HG03175 (cell line): ENCODE measurements around the gene TMEM212.

Experiments used
- ATAC-seq: cut with Tn5 transposase; IDR thresholded peaks from one replicate; pipeline ENCODE4 v1.9.1; 2021; ENCODE audit warnings: mild to moderate bottlenecking, moderate library complexity; ENCODE audit not compliant: unreplicated experiment

Gene TMEM212

DNA sequence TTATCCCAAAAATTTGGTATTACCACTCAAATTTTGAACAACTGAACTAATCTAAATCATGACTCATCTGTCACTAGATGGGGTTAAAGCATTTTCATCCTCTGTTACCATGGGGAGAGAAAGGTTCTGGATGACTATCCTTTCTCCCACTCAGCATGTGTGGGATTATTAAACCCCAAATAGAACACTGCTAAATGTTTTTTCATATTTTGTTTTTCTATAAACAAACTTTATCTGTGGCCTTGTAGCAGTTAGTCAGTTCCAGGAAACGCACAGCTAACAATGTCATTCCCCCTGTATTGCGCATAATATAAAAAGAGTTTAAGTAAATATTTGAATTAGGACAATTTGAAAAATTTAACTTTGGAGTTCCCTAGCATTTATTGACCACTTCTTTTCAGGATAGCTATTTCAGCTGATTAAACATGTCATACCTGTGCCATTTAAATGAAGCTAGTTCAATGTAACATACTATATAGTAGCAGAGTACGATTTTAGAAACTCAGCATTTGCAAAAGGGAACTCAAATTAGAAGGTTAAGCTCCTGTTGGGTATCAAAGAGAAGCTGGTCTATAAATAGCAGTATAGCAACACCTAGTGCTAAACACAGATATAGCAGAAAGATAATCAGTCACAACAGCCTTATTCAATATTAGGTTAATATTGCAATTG is 9.2 kb upstream of the TMEM212 start:
- peak; percentile 62 for ATAC-seq

DNA sequence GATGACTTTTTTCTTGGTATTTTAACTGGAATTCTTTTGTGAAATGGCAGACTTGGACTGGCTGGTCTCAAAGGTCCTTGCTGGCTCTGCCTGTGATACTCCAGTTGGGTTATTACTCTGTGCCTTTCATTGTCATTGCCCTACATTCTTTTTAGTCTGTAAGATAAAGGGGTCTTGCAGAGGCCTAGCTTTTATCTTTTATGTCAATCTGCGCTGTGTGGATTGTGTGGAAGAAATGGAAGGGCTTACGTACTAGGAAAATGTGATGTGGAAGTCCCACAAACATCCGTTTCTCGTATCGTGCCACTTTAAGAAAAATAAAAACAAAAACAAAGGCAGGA is 8.7 kb upstream of the TMEM212 start:
- ATAC-seq = no peak

DNA sequence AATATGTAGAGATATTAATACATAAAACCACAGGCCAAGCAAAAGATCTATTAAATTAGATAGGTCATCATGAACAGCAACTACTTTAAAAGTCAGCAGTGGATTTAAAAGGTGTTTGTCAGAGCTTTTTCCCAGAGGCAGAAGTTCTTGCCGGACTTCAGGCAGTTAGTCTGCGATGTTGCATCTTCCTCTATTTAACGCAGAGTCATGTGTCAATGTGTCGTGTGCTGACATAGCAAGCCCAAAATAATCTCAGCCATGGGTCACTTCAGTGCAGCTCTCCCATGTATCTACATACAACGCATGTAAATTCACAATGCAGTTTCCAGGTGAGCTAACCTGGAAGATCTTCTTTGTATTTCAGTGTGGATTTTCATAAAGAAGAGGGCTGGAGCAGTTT is 8.0 kb upstream of the TMEM212 start:
- no peak for ATAC-seq

DNA sequence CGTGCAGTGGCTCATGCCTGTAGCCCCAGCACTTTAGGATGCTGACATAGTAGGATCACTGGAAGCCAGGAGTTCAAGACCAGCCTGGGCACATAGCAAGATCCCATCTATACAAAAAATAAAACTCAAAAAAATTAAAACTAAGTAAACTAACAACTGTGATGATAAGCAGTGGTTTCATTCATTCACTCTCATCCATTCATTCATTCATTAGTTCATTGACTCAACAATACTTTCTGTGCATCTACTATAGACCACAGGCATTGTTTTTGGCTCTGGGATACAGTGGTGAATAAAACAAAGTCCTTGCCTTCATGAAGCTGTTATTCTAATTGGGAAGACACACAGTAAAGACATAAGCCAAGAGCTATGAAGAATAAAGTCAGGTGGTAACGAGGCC is 7.5 kb upstream of the TMEM212 start:
- ATAC-seq = no peak

DNA sequence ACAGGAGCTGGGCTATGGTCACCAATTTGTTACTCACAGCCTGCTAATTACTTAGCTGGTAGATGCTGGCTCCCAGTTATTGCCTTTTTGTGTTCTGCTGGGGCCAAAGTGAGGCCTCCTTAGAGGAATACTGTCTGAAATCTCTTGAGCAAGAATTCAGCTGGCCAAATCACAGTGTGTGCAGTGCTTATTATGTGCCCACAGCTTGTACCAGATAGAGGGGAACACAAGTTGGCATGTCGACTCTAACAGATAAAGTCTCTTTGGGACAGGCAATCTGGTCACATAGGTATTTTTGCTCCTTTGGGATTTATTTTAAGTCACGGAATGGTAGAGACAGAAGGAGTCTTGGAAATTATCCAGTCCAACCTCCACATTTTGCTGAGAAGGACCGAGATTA is 6.3 kb upstream of the TMEM212 start:
- no peak for ATAC-seq

DNA sequence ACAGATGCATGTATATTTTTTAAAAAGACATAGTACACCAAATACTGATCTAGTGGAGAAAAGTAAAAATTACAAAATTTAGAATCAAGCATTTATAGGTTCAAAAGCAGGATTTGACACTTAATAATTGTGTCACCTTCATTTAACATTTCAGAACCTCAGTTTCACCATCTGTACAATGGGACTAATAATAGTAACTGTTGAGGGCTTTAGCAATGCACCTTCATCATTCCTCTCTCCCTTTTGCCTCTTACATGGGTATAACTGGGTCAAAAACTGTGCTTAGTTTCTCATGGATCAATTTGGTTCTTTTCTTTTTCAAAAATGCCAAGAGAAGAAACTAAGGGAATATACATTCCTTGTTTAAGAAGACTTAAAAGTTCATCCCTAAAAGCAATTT is 5.5 kb upstream of the TMEM212 start:
- ATAC-seq = no peak

DNA sequence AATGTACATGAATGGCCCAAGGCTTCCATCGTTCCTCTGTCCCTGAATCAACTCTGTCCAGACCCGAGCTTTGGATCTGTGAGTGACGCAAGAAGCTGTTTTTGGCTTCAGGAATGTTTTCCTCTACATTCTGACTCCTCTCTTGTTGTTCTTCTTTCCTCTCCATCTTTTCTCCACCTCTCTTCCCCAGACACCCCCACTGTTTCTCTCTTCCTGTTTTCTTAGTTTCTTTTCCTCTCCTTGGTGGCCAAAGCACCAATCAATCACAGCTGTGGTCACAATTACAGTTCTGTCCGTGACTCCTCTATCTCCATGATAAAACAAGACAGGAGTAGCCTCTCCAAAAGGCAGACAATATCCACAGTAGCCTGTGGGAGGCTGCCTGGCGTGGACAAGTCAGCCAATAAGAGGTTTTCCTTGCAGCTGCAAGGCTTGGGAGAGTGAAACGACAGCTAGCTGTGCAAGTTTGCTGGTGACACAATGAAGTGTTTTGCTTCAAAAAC is 4.9 kb upstream of the TMEM212 start:
- ATAC-seq = no peak

DNA sequence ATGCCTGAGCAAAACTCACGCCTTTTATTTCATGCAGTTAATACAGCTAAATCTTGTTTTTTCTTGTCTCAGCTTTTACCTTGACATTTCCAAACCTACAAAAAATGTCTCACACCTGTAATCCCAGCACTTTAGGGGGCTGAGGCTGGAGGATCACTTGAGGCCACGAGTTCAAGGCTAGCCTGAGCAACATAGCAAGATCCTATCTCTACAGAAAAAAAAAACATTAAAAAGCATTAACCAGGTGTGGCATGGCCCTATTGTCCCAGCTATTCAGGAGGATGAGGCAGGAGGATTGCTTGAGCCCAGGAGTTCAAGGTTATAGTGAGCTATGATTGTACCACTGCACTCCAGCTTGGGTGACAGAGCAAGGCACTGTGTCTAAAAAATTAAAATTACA is 3.9 kb upstream of the TMEM212 start:
- ATAC-seq = no peak

DNA sequence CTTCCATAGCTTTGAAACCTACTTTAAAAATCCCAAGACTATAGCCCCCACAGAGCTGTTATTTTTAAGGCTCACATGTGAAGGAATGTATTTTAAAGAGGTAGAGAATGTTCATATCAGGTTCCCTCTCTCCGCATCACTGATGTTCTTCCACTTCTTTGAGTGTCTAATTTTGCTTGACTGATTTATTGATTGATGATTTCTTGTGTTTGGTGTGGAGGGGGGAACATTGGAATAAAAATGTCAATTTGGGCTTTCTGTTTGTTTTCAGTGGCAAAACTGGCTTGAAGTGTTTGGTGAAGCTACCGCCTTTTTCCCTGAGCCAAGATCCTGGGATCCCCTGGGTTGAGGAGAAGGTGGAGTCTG is 2.7 kb upstream of the TMEM212 start:
- ATAC-seq = no peak

DNA sequence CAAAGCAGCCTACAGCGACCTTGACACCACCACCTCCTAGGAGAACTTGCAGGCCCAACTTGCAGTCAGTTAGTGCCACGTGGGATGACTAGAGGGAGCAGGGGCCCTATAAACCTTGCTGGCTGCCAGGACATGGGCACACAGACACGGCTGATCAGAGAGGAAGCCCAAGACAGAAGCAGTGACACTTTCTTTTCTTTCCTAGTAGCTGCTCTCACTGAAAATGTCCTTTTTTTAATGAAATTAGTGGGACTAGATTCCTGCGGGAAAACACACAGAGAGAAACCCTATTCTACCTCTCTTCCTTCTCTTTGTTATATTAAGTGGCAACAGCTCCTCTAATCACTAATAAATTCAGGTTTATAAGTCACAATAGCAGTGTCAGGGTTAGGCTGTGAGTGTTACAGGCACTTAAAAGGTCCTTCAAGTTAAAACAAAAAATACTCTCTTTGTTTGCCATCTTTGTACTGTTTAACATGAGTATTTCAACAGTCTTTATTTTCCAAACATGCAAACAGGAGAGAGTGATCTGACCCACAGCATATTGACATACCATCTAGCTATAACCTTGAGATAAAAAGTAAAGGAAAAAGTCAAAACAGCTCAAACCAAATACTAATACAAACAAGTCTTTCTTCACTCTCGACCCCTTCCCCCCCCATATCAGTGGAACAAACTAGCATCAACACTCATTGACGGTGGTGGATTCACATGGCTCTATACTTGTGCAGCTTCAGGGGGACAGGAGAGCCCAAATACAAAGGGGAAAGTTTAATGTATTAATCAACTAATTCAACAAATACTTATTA is 2.1 kb upstream of the TMEM212 start:
- no peak for ATAC-seq

DNA sequence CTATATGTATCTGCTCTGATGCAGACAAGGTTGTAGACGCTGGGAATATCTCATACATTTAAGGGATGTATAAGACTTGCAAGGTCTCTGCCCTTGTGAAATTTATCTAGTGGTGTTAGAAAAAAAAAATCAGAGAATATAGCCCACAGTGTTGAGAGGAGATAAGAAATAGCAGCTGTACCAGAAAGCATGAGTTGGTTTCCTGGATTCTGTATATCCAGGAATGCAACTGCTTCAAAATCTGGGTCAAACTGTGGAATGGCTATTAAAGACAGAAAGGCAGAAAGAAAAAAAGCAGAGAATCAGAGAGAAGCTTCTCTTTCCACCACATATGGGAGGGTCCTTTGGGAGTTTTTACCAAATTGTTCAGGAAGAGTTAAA is 1.5 kb upstream of the TMEM212 start:
- no peak for ATAC-seq

DNA sequence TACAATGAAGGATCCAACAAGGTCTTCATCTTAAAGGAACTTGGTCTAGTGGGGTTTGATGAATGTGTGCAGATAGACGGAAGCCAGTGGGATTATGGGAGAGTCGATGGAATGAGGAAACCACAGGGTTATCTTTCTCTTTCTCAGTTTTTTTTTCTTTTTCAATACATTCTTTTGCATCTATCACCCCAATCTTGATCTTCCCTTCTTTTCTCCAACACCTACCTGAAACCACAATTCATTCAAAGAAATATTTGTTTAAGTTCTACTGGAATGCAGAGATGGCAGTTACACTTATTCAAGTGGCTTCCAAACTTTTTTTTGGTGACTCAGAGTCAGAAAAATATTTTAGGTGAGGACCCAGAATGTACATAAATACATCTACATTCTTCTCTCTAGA is 1.7 kb downstream of the TMEM212 start:
- ATAC-seq = no peak

DNA sequence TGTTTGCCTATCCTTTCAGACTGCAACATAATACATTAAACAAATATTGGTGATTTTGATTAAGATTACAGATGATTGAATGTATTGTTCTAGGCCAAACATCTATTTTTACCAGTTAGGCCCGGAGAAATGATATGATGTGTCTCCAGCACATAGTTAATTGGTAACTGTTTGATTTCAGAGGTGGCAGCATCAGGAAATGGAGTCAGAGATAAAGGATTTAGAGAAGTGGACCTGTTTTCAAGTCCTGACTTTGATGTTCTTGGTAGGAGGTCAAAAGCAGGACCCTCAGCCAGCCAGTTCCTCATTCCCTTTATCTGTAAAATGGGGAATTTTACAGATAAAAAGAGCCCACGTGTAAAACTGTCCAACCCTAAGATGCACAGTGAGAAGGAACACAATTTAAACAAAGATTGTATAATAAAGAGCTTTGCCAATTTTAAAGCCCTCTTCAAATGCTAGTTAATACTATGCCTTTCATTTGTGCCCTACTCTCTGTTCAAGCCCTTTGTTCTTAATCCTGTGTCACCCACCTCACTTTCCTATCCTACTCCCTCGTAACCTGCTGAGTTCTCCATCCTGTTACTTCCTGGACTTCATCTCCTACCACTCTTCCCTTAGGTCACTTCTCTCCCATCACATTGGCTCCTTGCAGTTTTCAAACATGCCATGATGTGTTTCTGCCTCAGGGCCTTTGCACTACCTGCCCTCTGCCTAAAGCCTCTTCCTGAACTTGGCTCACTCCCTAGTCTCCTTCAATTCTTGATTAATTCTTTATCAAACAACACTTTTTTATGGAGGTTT is 2.5 kb downstream of the TMEM212 start:
- no peak for ATAC-seq

DNA sequence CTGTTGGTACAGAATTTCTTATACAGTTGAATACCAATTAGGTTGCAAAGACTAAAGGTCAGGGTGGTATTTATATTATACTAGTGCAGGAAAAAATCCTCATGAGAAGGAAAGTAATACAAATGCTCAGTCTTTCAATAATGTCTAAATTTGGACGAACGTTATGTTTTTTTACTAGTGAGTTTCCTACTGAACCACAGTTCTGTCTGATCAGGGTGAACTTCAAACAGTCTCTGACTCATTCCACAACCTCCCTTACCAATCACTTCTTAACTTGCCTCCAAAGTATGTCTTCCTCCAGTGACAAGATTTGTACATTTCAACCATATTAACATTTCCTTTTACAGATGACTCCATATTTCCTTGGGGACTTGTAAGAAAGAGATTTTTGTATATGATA is 3.4 kb downstream of the TMEM212 start:
- ATAC-seq = peak; percentile 97

DNA sequence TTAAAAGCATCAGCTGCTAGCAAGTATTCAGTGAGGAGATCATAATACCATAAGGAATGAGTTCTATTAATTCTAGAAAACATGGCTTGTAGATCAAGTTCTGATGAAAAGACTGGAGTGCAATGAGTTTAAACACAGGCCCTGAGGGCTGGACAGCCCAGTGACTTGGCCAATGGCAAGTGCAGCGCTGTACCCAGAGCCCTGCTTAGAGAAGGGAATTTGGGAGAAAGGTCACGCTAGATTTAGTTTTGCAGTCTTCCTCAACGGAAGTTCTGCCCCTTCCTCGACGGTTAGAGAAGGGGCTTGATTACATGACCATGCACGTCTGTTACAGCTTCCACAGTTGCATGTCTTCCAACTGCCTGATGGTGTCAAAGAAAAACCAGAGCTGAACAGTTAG is 4.0 kb downstream of the TMEM212 start:
- ATAC-seq = no peak

DNA sequence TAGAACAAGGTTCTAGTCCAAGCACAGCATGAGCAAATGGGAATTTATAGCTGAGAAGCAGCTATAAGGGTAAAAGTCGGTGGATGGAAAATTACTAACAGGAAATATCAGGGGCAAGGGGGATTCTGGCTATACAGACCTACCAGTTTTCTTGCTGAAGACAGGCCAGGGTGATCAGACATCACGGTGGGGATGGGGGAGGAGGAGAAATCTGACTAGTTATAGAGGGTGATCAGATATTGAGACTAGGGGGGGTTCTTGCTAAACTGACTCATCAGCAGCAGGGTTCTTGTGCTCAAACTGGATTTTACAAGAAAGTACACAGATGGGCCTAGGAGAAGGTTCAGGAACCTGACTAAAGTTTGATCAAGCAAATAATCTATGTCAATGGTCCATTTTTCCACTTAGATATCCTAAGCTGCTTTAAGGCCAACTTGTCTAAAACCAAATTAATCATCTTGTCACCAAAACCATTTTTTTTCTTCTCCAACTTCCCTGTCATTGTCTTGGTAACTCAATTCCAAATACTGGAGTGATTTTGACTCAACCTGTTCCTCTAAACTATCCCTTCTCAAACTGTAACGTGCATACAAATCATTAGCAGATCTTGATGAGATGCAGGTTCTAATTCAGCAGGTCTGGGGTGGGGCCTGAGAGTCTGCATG is 4.6 kb downstream of the TMEM212 start:
- ATAC-seq = no peak

DNA sequence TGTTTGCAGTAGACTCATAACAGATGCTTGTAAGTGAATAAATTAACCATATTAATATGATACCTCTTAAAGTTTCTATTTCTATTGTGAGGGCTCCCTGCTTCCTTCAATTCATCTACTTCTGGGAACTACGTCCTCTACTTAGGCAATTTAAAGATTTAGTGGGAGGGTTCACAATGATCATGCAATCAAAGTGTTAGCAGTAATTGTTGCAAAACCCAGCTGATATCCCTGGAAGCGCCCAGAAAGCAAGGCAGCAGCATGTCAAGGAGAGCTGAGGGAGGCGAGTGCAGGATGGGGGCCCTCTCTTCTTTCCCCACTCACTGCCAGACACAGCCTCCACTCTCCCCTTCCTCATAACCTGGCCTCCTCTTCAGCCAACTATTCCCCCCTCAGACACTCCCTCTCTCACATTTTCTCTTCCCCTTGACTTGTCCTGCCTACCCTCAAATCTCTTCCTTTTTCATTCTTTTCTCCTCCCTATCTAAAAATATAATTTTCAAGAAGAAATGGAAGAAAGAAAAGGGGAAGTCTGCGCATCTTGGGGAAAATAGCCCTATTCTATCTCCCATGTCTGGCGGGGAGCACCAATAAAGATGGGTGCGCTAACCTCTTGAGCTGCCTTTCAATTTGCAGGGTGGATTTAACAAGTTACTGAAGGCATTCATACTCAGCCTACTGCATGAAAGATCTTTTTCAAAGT is 6.6 kb downstream of the TMEM212 start:
- ATAC-seq = no peak

DNA sequence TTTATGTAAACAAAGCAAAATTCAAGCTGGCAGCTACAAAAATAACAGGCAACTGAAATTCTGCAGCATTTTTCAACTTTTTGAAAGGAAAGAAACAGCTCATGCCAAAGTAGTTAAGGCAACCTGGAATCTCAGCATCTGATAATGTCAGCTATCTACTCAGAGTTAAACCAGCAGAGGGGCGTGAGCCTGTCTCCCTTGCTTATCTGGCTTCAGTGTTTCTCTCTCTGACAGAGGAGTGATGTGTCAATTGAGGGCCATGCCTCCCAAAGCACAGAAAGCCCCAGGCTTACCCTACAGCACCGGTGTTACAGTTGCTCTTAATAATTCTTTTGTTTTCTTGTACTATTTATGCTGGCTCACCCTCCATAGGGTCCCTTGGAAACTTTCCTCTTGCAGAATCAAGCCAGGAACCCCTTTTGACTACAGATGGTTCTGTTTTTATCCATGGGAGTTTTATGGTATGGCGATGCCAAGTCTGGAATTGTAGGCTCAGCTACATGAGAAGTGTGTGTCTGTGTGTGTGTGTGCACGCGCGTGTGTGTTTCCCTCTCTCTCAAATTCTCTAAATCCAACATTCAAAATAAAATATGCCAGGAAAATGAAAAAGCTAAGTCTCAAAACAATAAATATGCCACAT is 7.3 kb downstream of the TMEM212 start:
- ATAC-seq = no peak

DNA sequence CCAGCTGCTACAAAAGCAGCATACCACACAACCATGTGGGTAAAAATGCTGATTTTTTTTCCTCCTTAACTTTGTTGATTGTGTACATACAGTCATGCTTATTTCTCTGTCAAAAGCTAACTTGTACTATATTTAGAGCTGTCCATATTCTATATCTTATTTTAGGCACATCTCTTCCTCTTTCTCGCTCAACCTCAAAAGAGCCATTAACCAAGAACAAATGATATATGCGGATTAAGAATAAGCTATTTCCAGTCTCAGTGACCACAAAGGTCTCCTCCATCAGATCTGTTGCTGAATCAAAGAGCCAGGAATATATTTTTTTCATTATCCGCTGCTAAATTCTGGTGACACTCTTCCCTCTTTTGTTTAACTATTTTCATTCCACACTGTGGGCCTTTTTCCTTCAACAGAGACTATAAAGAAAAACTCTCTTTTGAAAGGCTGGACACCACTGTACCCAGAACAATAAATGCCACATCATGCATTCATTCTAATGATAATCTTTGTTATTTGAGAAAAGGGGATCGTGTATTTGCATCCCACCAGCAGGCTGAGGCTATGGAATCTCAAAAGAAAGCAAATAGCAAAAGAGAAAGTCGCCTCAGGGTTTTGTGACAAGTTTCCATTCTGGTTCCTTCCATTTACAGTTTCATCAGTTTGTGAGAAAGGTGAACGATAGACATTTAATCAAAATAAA is 8.0 kb downstream of the TMEM212 start:
- ATAC-seq = no peak

DNA sequence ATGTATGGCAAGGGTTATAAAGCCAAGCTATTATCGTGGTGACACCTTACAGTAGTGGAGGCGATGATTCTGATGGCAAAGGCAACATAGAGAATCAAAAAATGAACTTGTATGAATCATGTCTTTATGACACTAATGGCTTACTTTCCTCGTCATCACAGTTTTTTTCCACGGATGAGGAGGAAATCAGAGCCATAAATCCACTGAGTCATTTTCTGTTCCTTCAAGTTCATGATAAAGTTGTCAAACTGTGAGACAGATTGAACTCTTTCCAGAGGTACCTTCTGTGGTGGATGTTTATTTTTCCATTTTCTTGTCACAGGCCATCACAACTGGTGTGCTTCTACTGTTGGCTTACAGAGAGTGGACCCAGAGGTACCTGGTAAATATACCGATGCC is 8.5 kb downstream of the TMEM212 start:
- no peak for ATAC-seq
